ENCODE measurements around the gene SLIT3.
"Not testable (repeated sequence)": the region's sequence is repeated elsewhere in the genome, so short reads cannot be mapped to it uniquely, and the experiment has no call there.

Gene SLIT3

DNA sequence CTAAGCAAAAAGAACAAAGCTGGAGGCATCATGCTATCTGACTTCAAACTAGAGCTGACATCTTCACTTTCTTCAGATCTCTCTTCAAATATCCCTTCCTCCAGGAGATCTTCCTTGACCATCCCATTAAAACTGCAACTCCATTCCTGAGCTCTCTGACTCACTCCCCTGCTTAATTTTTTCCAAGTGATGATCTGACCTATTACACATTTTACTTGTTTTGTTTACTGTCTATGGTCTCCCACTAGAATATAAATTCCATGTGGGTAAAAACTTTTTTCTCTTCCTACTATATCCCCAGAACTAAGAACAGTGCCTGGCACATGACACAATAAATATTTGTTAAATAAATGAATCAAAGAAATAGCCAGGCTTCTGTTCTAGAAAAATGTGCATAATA is 87.5 kb downstream of the SLIT3 start:
- no peak for TF ChIP-seq EZH2phosphoT487 (IDR thresholded peaks at IDR 0.05; ENCODE audit: borderline replicate concordance)
- TF ChIP-seq, protein P1, sequence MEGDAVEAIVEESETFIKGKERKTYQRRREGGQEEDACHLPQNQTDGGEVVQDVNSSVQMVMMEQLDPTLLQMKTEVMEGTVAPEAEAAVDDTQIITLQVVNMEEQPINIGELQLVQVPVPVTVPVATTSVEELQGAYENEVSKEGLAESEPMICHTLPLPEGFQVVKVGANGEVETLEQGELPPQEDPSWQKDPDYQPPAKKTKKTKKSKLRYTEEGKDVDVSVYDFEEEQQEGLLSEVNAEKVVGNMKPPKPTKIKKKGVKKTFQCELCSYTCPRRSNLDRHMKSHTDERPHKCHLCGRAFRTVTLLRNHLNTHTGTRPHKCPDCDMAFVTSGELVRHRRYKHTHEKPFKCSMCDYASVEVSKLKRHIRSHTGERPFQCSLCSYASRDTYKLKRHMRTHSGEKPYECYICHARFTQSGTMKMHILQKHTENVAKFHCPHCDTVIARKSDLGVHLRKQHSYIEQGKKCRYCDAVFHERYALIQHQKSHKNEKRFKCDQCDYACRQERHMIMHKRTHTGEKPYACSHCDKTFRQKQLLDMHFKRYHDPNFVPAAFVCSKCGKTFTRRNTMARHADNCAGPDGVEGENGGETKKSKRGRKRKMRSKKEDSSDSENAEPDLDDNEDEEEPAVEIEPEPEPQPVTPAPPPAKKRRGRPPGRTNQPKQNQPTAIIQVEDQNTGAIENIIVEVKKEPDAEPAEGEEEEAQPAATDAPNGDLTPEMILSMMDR (conservative IDR thresholded peaks at IDR 0.05; ENCODE audit: low read length) = no peak
- Histone ChIP-seq H3K9ac (ENCODE audit: low read depth, low read length, poor library complexity, severe bottlenecking) (no peak overlapping the region), H4K20me1 (ENCODE audit: insufficient read depth, low read length, poor library complexity, severe bottlenecking) (no peaks in the 10 kb centered on the region), H3K9me2 (replicated peaks; ENCODE audit: low read depth, low read length) (no peaks in the 10 kb centered on the region), H3K9me3 (ENCODE audit: insufficient read depth, low read depth, low read length) (no peaks in the 10 kb centered on the region), H3K4me1 (ENCODE audit: insufficient read depth, low read length, poor library complexity, severe bottlenecking) (no peaks in the 10 kb centered on the region), H3K4me3 (ENCODE audit: low read length, poor library complexity, severe bottlenecking) (no peak overlapping the region), H3F3A (ENCODE audit: low read depth) (no peaks in the 10 kb centered on the region), H3K27me3 (ENCODE audit: insufficient read depth, low read length, poor library complexity, severe bottlenecking) (no peaks in the 10 kb centered on the region), H3K79me2 (ENCODE audit: insufficient read depth, low read length) (no peaks in the 10 kb centered on the region), H3K4me2 (ENCODE audit: low read depth, low read length, poor library complexity, severe bottlenecking) (no peak overlapping the region), H3K36me3 (ENCODE audit: insufficient read depth, low read length) (no peaks in the 10 kb centered on the region), H2AFZ (ENCODE audit: low read length) (no peak overlapping the region)

DNA sequence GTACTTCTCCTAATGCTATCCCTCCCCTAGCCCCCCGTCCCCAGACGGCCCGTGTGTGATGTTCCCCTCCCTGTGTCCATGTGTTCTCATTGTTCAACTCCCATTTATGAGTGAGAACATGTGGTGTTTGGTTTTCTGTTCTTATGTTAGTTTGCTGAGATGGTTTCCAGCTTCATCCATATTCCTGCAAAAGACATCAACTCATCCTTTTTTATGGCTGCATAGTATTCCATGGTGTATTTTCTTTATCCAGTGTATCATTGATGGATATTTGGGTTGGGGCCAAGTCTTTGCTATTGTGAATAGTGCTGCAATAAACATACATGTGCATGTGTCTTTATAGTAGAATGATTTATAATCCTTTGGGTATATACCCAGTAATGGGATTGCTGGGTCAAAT is 89.2 kb downstream of the SLIT3 start:
- not testable (repeated sequence) for H4K20me1 ChIP-seq (ENCODE audit: insufficient read depth, low read length, poor library complexity, severe bottlenecking); H3K4me2 ChIP-seq (ENCODE audit: low read depth, low read length, poor library complexity, severe bottlenecking); H3K4me1 ChIP-seq (ENCODE audit: insufficient read depth, low read length, poor library complexity, severe bottlenecking); H3K27me3 ChIP-seq (ENCODE audit: insufficient read depth, low read length, poor library complexity, severe bottlenecking); H3K36me3 ChIP-seq (ENCODE audit: insufficient read depth, low read length); H2AFZ ChIP-seq (ENCODE audit: low read length); H3F3A ChIP-seq (ENCODE audit: low read depth); H3K79me2 ChIP-seq (ENCODE audit: insufficient read depth, low read length); H3K9me2 ChIP-seq (replicated peaks; ENCODE audit: low read depth, low read length); H3K4me3 ChIP-seq (ENCODE audit: low read length, poor library complexity, severe bottlenecking); H3K9me3 ChIP-seq (ENCODE audit: insufficient read depth, low read depth, low read length); H3K9ac ChIP-seq (ENCODE audit: low read depth, low read length, poor library complexity, severe bottlenecking)

DNA sequence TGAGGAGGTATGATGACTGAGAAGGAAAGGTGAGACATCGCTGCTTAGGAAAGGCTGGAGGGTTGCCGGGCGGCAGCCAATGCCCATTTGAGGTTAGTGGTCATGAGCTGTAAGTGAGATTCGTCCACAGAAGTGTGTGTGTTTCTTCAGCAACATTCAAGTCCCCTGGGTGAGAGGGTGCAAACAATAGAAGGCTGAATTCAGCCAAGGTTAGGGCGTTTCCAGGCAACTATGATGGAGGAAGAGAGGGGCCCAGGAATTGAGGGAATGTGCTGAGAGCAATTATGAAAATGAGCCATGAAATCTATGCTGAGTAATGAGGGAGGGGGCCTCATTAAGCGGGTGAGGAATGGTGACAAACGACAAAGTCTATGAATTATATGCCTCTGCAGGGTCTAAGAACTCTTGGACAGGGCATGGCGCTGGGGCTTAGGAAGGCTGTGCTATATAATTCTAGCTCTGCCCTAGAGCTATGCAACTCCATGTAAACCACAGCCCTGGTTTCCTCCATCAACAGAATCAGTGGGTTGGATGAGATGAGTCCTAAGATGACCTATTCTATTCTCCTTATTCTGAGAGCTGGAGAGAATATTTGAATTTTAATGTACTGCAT is 96.0 kb downstream of the SLIT3 start:
- Histone ChIP-seq H3K4me3 (ENCODE audit: low read length, poor library complexity, severe bottlenecking) (no peak overlapping the region), H3K4me1 (ENCODE audit: insufficient read depth, low read length, poor library complexity, severe bottlenecking) (no peaks in the 10 kb centered on the region), H3K79me2 (ENCODE audit: insufficient read depth, low read length) (no peaks in the 10 kb centered on the region), H2AFZ (ENCODE audit: low read length) (no peak overlapping the region), H3K9me3 (ENCODE audit: insufficient read depth, low read depth, low read length) (no peaks in the 10 kb centered on the region), H4K20me1 (ENCODE audit: insufficient read depth, low read length, poor library complexity, severe bottlenecking) (no peaks in the 10 kb centered on the region), H3K27me3 (ENCODE audit: insufficient read depth, low read length, poor library complexity, severe bottlenecking) (no peaks in the 10 kb centered on the region), H3K9ac (ENCODE audit: low read depth, low read length, poor library complexity, severe bottlenecking) (no peak overlapping the region), H3F3A (ENCODE audit: low read depth) (no peaks in the 10 kb centered on the region), H3K9me2 (replicated peaks; ENCODE audit: low read depth, low read length) (no peaks in the 10 kb centered on the region), H3K36me3 (ENCODE audit: insufficient read depth, low read length) (no peaks in the 10 kb centered on the region), H3K4me2 (ENCODE audit: low read depth, low read length, poor library complexity, severe bottlenecking) (no peak overlapping the region)
- no peak for TF ChIP-seq EZH2phosphoT487 (IDR thresholded peaks at IDR 0.05; ENCODE audit: borderline replicate concordance)

DNA sequence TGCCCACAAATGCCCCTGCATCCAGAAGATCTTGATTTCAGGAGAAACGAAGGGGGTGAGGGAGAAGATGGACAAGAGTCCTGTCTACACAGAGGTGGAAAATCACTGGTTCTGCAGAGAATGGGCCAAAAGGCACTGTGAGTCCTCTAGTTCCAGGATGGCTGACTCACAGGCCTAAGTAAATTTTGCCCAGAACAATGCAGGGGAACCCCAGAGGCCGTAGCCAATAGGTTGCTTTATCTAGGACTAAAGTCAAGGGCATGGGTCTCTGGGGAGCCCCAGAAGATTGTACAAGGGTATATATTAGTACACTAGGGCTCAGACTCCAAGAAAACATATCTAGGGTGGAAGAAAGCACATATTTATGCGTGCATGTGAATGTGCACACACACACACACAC is 98.0 kb downstream of the SLIT3 start:
- Histone ChIP-seq H3K4me2 (ENCODE audit: low read depth, low read length, poor library complexity, severe bottlenecking) (no peak overlapping the region), H3K9ac (ENCODE audit: low read depth, low read length, poor library complexity, severe bottlenecking) (no peak overlapping the region), H4K20me1 (ENCODE audit: insufficient read depth, low read length, poor library complexity, severe bottlenecking) (no peaks in the 10 kb centered on the region), H3K9me3 (ENCODE audit: insufficient read depth, low read depth, low read length) (no peaks in the 10 kb centered on the region), H3K4me3 (ENCODE audit: low read length, poor library complexity, severe bottlenecking) (no peak overlapping the region), H3K36me3 (ENCODE audit: insufficient read depth, low read length) (no peaks in the 10 kb centered on the region), H3K79me2 (ENCODE audit: insufficient read depth, low read length) (no peaks in the 10 kb centered on the region), H3K4me1 (ENCODE audit: insufficient read depth, low read length, poor library complexity, severe bottlenecking) (no peaks in the 10 kb centered on the region), H3K9me2 (replicated peaks; ENCODE audit: low read depth, low read length) (no peaks in the 10 kb centered on the region), H2AFZ (ENCODE audit: low read length) (no peak overlapping the region), H3K27me3 (ENCODE audit: insufficient read depth, low read length, poor library complexity, severe bottlenecking) (no peaks in the 10 kb centered on the region), H3F3A (ENCODE audit: low read depth) (no peaks in the 10 kb centered on the region)
- TF ChIP-seq, protein P1 (conservative IDR thresholded peaks at IDR 0.05; ENCODE audit: low read length) = no peak
- TF ChIP-seq EZH2phosphoT487 (IDR thresholded peaks at IDR 0.05; ENCODE audit: borderline replicate concordance) = no peak

All from Loucy (cell line).